Hematopoietic multipotent progenitor cell treated with erythropoietin and hydrocortisone succinate and interleukin-3 and kit ligand, for 17 days (in vitro differentiated cells): Measurements from ENCODE around the gene SMAD5.
A peak's percentile ranks its signal among the peaks of the same experiment; 100 is the strongest.

ENCODE experiments used
- DNase-seq: peaks from one replicate; pipeline ENCODE4 v3.0.0-alpha.2; 2015; ENCODE audit warnings: low spot score

The SMAD5 gene

DNA sequence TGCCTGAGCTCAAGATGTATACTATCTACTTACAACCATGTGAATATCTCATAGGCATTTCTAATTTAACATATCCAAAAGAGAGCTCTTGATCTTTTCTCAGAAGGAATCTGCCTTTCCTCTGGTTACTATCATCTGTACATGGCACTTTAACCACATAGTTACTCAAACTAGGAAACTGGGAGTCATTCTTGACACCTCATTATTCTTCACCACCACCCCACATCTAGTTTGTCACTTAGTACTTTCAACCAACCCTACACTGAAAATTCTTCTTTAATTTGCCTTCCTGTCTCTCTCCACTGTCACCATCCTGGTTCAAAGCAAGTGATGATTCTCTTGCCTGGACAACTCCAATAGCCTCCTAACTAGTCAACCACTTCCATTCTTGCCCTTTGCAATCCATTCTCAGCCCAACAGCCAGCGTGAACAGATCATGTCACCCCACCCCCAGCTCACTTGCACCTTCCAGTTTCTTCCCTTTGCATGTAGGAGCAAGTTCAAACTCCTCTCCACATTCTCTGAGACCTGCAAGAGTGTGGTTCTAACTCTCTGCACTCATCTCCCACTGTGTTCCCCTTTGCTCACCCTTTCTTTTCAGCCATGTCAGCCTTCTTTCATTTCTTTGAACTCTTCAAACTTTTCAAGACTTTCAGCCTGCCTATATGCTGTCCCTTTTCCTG lies 17.3 kb upstream of the SMAD5 start:
- DNase-seq: no peak

DNA sequence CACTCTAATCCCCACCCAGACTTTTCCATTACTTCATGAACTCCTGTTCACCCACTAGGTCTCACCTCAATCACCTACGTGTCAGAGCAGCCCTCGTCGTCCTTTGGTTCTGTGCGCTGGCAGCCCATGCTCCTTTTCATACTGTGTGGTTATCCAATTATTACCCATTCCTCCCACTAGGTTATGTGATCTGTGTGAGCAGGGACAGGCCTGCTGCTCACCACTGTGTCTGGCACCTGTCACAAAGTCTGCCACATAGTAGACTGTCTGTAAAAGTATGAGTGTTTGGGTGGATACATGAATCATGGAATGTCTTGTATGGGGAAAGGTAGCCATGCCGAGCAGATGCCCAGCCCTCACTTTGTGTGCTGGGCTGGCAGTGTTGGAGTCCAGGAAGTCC lies 12.1 kb upstream of the SMAD5 start:
- DNase-seq: no peak

DNA sequence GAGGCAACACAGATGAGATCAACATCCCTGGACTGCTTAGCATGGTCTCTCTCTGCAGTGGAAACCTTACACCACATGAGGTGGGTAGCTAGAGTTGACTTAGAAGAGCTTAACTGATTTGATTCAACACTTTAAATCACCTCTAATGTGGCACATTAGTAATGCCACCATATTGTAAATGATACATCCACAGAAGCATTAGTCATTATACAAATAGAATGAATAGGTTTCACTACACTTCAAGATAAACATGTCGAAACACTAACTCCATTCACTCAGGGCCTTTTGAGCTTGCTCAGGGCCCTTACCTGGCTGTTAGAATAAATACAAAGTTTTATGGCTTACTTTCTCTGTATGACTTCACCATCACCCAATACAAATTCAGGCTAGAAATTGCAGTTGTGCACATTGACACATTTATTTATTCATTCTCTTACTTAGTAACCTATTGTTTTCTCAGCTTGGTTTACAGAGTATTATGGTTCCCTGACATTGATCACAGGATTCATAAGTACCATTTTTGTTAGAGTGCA lies 9.3 kb upstream of the SMAD5 start:
- DNase-seq: no peak

GRCh38 chr5:136127560-136127959 lies 5.1 kb upstream of the SMAD5 start:
- no peak for DNase-seq

DNA sequence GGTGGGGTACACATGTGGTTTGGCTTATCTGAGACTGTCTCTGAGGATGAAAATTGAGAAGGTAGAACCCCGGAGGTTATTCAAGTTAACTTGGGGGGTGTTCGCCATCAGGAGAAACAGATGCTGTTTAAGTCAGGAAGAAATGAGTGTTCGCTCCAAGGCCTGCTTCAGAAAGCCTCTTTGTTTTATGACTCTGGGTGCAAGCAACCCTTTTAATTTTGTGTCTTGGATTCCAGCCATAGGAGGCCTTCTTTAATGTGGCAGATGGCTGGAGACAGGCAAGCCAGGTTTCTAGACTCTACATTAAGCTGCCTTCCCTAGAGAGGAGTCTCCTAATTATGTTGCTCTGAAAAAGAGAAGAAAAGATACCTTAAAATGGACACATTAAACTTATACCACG lies 4.2 kb upstream of the SMAD5 start:
- DNase-seq: no peak

DNA sequence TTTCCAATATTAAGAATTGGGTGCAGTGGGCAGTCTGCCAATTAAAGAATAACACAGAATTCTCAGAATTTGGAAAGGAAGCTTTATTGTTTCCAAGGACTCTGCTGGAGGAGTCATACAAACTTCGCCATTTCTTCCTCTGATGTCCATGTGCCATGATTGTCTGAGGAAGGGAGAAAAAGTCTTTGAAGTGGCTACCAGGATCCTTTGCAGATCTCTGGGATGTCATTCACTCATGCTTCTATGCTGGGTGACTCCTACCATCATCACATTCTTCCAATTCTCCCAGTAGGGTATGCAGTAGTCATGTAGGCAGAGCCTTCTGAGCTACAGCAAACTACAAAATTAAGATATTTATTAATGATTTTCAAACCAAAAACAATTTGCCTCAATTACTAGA lies 3.2 kb upstream of the SMAD5 start:
- DNase-seq: no peak

- DNase-seq: no peak
These were observed 2.1 kb upstream of the SMAD5 start for GRCh38 chr5:136130581-136130980.

GRCh38 chr5:136132087-136132486 lies 558 bp upstream of the SMAD5 start:
- no peak for DNase-seq

GRCh38 chr5:136133222-136133921 lies 727 bp downstream of the SMAD5 start:
- peak; percentile 36 for DNase-seq

- DNase-seq: peak; percentile 24
These were observed 1.3 kb downstream of the SMAD5 start for GRCh38 chr5:136133922-136134379.

GRCh38 chr5:136134653-136135052 lies 2.0 kb downstream of the SMAD5 start:
- DNase-seq: no peak

- DNase-seq: no peak
These were observed 2.9 kb downstream of the SMAD5 start for GRCh38 chr5:136135536-136135935.

DNA sequence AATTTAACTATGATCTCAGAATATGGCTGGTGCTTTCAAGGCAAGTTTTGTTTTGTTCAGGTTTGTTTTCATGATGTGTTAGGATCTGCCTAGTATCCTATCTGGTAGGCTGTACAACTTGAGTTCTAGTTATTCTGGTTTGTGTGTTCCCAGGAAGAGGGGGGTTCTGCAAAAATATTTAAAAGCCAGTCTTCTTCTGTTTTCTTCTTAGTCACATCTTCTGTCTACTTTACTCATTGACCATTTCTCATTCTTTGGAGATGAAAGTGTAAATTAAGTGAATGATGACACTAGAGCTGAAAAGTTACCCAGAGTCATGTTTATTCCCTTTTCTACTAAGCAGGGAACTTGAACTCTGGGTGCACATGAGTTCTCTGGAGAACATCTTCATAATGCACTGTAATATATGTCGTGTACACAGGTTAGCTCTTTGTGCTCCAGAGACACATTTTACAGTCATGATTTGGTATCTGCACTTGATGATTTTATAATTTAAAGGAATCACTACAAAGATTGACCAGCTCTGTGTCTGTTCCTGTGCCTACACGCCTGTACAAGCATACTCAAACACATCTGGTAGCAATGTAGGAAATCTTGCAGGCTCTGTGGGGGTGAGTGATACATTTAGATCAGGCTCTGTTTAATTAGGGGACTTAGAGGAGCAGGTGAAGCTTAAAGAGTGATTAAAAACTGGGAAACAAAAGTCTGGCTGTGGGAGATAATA lies 5.0 kb downstream of the SMAD5 start:
- no peak for DNase-seq

DNA sequence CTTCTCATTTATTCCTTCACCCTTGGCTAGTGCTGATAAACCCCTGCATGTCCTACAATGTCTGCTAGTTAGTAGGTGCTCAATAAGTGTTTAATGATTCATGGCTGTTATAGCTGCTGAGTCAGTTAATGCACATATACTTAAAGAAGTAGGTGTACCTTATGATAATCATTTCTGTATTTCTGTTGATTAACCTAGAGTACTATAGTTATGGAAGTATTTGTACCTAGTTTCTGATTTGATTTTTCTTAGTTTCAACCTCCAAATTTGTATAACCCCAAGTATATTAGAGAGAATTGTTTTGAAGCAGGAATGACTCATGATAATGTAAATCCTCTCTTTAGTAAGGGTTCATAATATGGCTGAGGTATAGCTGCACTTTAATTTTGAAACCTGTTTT lies 8.9 kb downstream of the SMAD5 start:
- DNase-seq: no peak

DNA sequence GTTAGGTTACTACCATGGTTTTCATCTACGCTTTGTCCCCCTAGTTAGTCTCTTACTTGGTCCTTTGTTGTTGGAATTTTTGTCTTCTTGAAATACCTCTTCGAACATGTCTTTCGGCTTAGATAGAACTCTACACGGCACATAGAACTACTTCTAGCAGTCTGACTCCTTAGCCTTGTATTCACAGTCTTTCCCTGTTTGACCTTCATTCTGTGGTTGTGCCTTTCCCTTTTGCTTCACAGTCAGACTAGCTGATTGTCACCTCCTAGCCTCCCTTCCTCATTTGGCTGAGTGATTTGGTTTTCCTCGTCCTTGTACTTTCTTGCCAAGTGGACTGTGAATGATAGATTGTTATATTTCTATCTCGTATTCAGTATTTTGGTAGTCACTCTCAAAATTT lies 10.7 kb downstream of the SMAD5 start:
- no peak for DNase-seq

DNA sequence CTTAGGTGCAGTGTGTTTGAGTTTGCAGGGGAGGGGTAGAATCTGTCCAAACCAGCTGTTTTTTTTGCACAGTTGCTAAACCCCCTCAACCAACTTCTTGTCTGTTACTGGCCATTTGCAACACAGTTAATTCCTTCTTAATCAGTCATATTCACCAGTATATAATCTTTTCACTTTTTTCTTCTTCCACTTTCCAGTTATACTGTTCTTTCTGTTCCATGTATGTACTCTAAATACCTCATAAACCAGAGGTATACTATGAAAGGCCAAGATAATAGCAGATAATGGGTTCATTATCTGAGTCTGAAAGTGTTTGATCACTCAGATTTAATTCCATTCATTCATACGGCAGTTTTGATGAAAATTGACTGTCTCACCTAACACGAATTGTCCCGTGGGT lies 11.1 kb downstream of the SMAD5 start:
- no peak for DNase-seq

DNA sequence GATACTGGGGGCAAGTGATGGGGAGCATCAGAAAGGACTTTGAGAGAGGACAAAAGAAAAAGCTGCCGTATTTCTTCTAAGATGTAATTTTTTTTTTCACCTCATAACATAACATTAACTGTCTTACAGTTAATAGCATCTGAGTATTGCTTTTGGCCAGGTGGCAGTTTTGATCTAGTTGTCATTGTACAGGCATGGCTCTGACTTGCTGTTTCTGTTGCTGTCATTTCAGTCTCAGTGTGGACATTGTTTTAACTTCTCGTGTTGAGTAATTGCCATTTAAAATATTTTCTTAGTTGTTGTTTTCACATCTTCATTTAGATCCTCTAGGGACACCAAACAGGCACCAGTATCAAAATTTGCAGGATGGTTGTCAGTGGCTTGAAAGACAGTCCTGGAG lies 12.4 kb downstream of the SMAD5 start:
- DNase-seq: no peak

DNA sequence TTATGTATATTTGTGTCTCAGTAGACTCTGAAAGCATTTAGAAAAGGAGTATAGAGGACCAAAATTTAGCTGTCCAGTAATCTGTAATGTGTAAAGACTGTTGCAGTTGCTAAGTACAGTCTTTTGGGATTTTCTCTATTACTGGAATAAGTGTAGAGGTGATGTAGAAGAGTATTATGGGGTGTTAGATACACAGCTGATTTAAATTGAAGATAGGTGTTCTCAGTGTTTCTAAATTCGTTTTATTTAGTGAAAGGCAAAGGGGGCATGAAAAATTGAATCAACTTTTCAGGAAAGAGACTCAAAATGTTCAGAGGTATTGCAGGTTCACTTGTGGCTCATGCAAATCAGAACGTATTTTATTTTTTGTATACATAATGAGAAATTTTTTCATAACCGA lies 13.6 kb downstream of the SMAD5 start:
- DNase-seq: no peak

DNA sequence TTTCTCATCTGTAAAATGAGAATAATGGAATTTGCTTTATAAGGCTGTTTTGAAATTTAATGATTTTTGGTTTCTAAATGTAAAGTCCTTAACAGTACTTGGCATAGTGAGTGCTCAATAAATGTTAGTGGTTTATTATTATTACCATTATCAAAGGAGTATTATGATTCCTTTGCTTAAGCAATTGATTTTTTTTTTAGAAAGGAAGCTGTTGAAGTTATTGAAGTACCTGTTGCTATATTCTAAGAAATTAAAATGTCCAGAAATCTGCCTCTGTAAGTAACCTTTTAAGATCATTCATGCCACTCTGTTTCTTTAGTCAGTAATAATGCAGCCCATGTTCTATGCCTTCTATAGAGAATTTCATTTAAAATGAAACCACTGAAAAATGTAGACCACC lies 15.0 kb downstream of the SMAD5 start:
- DNase-seq: no peak

DNA sequence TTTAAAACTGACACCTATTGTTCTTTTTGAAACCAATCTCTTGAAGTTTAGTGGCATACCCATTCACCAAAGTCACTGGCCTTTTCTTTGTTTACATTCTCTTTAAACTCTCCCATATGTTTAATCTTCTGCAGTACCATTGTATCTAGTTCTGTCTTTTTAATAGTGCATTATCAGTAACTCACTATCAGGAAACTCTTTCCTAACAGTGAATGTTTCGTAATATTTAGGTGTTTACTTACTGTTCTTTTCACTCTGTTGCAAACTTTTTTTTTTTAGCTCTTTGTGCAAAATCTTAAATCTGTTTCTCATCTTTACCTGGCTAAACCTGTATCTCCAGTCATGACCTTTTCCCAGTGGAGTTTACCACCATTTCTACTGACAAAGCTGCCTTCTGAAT lies 17.2 kb downstream of the SMAD5 start:
- DNase-seq: no peak

GRCh38 chr5:136153581-136154236 lies 21.1 kb downstream of the SMAD5 start:
- no peak for DNase-seq

DNA sequence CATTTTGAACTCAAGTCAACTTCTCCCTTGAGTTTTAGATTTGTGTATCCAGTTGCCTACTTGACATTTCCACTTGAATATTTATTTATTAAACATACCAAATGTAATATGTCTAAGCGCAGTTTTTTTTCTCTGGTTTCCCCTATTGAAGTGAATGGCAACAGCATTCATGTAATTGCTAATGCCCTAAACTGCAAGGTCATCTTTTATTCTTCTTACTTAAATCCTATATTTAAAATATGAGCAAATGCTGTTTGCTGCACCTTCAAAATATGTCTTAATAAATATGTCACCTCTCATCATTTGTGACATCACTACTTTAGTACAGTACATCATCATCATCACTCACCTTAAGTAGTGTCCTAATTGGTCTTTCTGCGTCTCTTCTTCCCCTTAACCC lies 22.4 kb downstream of the SMAD5 start:
- no peak for DNase-seq
